ENCODE data around the gene CDH11. TPM values are rescaled to one million over a fixed set of nuclear protein-coding genes. Genes with fewer than 3 reads are reported as not detected.

CDH11 gene
- total RNA-seq, 3 donors from 2014 or later: 6.4 to 24.7 (median 12.6) TPM

- H3K4me1 ChIP-seq (ENCODE audit: low read depth): no peaks in the 10 kb centered on the region
- TF ChIP-seq CTCF (IDR thresholded peaks at IDR 0.05): no peak
- intact Hi-C loops (cut with DNase I, micrococcal nuclease): no loop called here
- no peak for DNase-seq
- H3K4me3 ChIP-seq: no peak overlapping the region
- H3K36me3 ChIP-seq (ENCODE audit: low read depth): no peaks in the 10 kb centered on the region
- H3K9me3 ChIP-seq: no peaks in the 10 kb centered on the region
- ATAC-seq: no peak
These were observed 67.4 kb downstream of the CDH11 start for GRCh38 chr16:65054457-65054856.

- Histone ChIP-seq H3K9me3 (no peaks in the 10 kb centered on the region), H3K4me3 (no peak overlapping the region), H3K36me3 (ENCODE audit: low read depth) (no peaks in the 10 kb centered on the region), H3K4me1 (ENCODE audit: low read depth) (no peaks in the 10 kb centered on the region)
- DNase-seq (no peak), ATAC-seq (no peak)
- intact Hi-C loops (cut with DNase I, micrococcal nuclease): no loop called here
- no peak for TF ChIP-seq CTCF (IDR thresholded peaks at IDR 0.05)
These were observed 72.2 kb downstream of the CDH11 start for GRCh38 chr16:65049679-65050078.

GRCh38 chr16:65045961-65046360 lies 75.9 kb downstream of the CDH11 start:
- Histone ChIP-seq H3K9me3 (no peaks in the 10 kb centered on the region), H3K4me1 (ENCODE audit: low read depth) (no peaks in the 10 kb centered on the region), H3K4me3 (no peak overlapping the region), H3K36me3 (ENCODE audit: low read depth) (no peaks in the 10 kb centered on the region)
- DNase-seq (no peak), ATAC-seq (no peak)
- intact Hi-C loops (cut with DNase I, micrococcal nuclease): no loop called here
- TF ChIP-seq CTCF (IDR thresholded peaks at IDR 0.05): no peak

- no peak for TF ChIP-seq CTCF (IDR thresholded peaks at IDR 0.05)
These were observed 77.0 kb downstream of the CDH11 start for GRCh38 chr16:65044873-65045272.

GRCh38 chr16:65044026-65044425 lies 77.8 kb downstream of the CDH11 start:
- ATAC-seq: no peak
- Histone ChIP-seq H3K36me3 (ENCODE audit: low read depth) (no peaks in the 10 kb centered on the region), H3K4me1 (ENCODE audit: low read depth) (no peaks in the 10 kb centered on the region), H3K9me3 (no peaks in the 10 kb centered on the region), H3K4me3 (no peak overlapping the region)
- intact Hi-C loops (cut with DNase I, micrococcal nuclease): no loop called here
- no peak for DNase-seq
- no peak for TF ChIP-seq CTCF (IDR thresholded peaks at IDR 0.05)

More at GRCh38 chr16:65044873-65045272, 77.0 kb downstream of the CDH11 start:
- intact Hi-C loops (cut with DNase I, micrococcal nuclease): no loop called here
- DNase-seq: no peak
- Histone ChIP-seq H3K4me1 (ENCODE audit: low read depth) (no peaks in the 10 kb centered on the region), H3K9me3 (no peaks in the 10 kb centered on the region), H3K36me3 (ENCODE audit: low read depth) (no peaks in the 10 kb centered on the region), H3K4me3 (no peak overlapping the region)
- ATAC-seq: no peak

Measured in mucosa of descending colon (tissue), 3 donors.